HG02763 (cell line): ENCODE results near the gene GLRB.
"Not testable (repeated sequence)": the region's sequence is repeated elsewhere in the genome, so short reads cannot be mapped to it uniquely, and the experiment has no call there.

ENCODE experiments used
- ATAC-seq: cut with Tn5 transposase; IDR thresholded peaks from one replicate; pipeline ENCODE4 v1.9.1; 2021; ENCODE audit warnings: mild to moderate bottlenecking, moderate library complexity; ENCODE audit not compliant: unreplicated experiment

Gene GLRB

GRCh38 chr4:157121401-157121800, 45.5 kb downstream of the GLRB start:
- no peak for ATAC-seq

- no peak for ATAC-seq
Measured at GRCh38 chr4:157127571-157127970, 51.6 kb downstream of the GLRB start.

DNA sequence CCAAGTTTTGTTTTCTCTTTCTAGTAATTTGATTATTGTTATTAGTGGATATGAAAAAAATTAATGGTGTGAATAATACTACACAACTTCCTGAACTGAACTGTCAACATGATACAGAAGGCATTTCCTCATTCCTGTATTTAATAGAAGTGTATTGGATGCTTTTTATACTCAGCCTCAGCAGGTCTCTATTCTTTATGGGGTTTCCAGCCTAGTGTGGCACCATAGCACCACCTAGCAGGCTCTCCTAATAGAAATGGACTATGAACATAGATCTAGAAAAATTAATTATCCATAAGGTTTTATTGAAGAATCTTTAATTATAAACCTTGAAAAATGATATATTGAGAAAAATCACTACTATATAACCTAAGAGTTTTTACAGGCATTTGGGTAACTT, 52.4 kb downstream of the GLRB start:
- ATAC-seq, result no peak

DNA sequence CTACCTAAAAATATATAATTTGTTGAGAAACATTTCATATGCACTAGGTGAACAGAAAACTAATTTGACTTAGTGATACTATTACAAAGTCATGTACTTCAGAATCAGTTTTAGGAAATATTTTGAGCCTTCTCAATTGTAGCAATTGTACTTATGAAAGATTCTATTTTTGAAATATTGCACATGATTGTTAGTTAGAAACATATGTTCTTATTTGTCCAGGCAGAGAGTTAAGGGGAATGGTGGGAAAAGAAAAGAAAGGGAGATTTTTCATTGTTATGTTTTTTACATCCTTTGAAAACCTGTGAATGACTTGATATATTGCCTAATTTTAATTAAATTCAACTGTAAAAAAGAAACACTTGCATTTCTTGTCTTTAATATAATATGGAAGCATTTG, 66.0 kb downstream of the GLRB start:
- no peak for ATAC-seq

DNA sequence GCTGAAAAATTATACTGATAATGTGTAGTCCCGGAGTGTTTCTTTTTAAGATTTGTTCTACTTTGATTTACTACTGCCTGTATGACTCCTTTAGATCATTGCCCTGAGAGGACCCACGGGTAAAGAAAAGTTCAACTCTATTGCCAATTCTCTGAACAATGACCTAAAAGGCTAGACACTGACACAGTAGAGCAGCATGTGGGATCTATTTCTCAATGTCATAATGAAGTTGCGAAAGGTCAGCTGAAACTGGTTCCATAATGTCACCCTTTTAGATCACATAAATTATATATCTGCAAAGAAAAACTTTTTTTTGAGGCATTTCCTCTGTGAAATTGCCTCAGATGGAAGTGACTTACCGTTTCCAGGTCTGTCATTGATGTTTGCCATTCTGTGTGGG, 67.4 kb downstream of the GLRB start:
- no peak for ATAC-seq

GRCh38 chr4:157151711-157152110, 75.8 kb downstream of the GLRB start:
- no peak for ATAC-seq

DNA sequence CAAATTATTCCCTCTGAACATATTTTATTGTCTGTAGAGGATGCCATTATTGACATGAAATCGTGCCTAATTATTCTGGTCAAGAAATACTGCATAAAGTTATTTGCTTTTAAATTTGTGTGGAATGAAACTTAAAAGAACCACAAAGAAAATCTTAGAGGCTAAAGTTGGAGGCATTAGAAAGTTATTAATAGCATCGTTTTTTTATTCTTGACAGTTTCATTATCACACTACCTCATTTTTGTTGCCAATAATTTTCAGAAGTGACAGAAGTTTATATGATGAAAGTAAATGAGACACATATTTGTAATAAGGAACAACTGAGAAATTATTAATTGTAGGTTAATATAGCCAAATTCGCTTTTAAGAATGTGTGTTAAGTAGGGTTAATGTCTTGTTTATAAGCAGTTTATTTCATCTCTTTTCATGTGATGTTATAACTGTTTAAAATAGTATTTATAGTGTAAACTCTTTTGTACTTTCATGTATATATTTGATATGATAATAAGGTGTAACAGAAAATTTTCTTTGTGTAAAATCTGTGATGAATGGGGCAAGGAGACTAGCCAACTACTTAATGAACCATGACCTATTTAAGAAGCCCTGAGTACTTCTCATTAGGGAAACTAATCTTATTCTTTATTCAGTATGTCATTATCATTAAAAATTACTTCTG, 90.1 kb downstream of the GLRB start:
- ATAC-seq, result no peak

- no peak for ATAC-seq
Measured at GRCh38 chr4:157170321-157170720, 94.4 kb downstream of the GLRB start.

DNA sequence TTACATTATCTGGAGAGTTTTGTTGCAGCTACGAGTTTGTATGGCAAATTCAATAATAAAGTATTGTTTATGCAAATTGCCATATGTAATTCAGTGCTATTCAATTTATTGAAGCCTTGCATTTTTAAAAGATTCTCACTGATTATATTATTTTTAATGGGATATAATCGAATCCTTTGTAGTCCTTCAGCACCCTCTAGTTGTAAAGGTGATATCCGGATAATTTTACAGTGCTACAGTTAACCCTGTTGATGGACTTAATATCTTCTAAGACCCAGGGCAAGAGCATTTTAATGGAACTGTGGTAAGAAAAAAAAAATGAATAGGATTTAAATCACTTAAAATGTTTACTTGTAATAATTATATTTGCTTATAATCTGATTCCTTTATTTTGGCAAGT, 96.1 kb downstream of the GLRB start:
- no peak for ATAC-seq

GRCh38 chr4:157180268-157180667, 104.3 kb downstream of the GLRB start:
- ATAC-seq, result not testable (repeated sequence)

DNA sequence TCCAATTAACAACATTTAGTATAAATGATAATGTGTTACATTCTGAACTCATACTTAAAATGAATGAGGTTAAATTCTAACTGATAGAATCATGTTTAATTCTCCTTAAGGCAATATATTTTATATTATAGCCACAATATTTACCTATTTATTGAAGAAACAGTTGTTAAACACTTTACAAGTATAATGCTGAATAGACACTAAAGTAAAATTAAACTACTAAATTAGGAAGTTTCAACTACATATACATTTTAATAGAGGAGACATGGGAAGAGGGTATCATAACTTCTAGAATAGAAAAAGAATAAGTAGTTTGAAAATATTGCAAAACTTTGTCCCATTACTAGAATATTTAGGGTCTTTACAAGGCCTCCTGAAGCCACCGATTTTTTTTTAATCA, 108.3 kb downstream of the GLRB start:
- ATAC-seq, result no peak

GRCh38 chr4:157185363-157185762, 109.4 kb downstream of the GLRB start:
- ATAC-seq, result no peak

DNA sequence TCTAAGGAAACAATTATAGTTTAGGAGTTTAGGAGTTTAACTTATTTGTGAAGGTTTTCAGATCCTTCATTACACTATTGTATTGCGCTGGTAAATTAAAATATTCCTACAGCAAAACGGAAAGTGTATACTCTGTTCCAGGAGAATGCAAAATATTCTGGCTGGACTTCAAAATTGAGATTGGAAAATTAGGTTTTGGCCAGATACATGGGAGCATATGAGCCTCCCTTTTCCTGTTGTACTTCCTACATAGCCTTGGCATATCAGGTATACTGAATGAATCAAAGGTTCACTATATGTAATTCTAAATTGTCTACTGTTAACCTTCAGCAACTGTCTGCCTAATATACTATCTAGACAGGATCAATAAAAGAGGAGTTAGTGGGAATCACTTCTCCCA, 119.4 kb downstream of the GLRB start:
- ATAC-seq, result no peak

DNA sequence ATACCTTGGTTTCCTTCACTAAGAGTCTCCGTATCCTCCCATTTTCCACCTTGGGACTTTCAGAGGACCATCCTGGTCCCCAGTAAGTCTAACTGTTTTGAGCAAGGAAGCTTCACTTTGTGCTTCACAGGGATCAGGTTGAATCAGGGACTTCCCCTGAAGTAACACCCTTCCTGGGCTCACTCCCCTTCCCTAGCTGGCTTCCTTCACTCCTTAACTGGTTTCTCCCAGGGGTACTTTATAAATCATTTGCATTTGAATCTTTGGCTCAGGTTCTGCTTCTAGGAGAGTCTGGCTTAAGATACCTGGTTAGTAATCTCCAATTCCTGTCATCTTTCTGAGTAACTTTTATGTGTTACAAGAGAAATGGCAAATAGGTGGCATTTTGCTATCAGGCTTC, 120.1 kb downstream of the GLRB start:
- ATAC-seq, result no peak

DNA sequence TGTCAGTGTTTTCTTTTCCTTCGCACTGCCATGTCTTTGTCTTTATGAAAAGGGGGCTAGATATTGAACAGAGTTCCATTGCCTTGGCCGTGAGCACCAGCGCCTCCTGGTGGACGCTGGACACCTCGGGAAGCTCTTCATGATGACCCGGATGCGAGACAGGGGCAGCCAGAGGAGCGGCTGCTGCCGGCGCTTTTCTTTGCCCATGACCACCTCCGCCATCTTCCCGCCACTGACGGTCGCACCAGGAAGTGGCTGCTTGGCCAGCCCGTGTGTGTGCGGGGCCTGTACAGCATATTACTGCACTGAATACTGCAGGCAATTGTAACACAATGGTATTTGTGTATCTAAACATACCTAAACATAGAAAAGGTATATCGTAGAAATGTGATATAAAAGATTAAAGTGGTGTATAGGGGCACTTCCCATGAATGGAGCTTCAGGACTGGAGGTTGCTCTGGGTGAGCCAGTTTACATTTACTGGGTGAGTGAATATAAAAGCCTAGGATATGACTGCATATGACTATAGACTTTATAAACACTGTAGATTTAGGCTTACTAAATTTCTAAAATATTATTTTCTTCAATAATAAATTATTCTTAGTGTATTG, 128.8 kb downstream of the GLRB start:
- peak; percentile 48 for ATAC-seq

DNA sequence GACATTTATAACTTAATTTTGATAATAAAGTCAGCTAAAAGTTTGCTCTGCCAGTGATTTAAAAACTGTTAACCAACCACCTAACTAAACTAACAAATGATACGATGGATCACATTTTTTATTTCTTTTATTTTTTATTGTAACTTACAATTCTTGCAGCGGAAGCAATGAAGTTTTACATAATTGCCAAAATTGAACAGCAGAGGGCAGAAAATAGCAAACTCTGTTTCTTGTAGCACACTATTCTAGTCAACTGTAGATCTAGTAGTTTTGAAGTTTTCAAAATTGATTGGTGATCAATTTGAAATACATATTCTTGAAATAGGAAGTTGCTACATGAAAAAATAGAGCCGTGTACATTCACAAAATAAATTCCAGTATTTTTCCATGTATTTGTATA, 141.8 kb downstream of the GLRB start:
- no peak for ATAC-seq

- no peak for ATAC-seq
Measured at GRCh38 chr4:157219711-157220370, 143.9 kb downstream of the GLRB start.

DNA sequence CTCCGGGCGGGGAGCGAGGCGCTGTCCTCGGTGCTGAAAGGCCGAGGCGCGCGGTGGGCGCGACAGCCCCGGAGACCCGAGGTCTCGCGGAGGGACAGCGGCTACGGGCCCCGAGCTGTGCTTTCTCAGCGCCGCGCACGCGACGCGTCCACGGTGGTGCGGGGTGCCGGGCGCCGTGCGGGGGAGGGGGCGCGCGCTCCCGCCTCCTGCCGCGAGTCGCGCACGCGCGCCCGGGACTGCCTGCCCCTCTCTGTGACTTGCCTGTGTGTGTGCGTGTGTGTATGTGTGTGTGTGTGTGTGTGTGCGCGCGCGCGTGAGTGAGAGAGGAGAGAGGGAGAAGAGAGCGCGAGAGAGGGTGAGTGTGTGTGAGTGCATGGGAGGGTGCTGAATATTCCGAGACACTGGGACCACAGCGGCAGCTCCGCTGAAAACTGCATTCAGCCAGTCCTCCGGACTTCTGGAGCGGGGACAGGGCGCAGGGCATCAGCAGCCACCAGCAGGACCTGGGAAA, 144.5 kb downstream of the GLRB start, which contains the start of gene GRIA2:
Gene GRIA2, plus strand, starts transcription at position 358 of the 511 bp plus-strand sequence. CDS start 315 bp downstream, outside the sequence.
- ATAC-seq, result no peak

- ATAC-seq, result no peak
Measured at GRCh38 chr4:157221426-157221894, 145.5 kb downstream of the GLRB start.
